Activated CD4-positive, CD25-positive, alpha-beta regulatory T cell treated with anti-CD3 and anti-CD28 coated beads, Interleukin-2, amount 50 U/mL, for 16 hours (primary cell): ENCODE results near the gene MED13L.
"Not testable (repeated sequence)": the region's sequence is repeated elsewhere in the genome, so short reads cannot be mapped to it uniquely, and the experiment has no call there.

Experiments
- DNase-seq: peaks from one replicate; pipeline ENCODE4 v3.0.0-alpha.2; 2020; ENCODE audit warnings: low read depth, low spot score

The MED13L gene

GRCh38 chr12:116018282-116018681 lies 259.2 kb downstream of the MED13L start:
- no peak for DNase-seq

- no peak for DNase-seq
Measured at GRCh38 chr12:116015525-116015924, 262.0 kb downstream of the MED13L start.

GRCh38 chr12:116012757-116013156 lies 264.7 kb downstream of the MED13L start:
- no peak for DNase-seq

GRCh38 chr12:116011217-116011616 lies 266.3 kb downstream of the MED13L start:
- DNase-seq: no peak

GRCh38 chr12:116010467-116010866 lies 267.0 kb downstream of the MED13L start:
- no peak for DNase-seq

- no peak for DNase-seq
Measured at GRCh38 chr12:116009805-116010204, 267.7 kb downstream of the MED13L start.

- no peak for DNase-seq
Measured at GRCh38 chr12:116006141-116006540, 271.4 kb downstream of the MED13L start.

GRCh38 chr12:116002890-116003536 lies 274.5 kb downstream of the MED13L start:
- no peak for DNase-seq

- DNase-seq: no peak
Measured at GRCh38 chr12:116000252-116000651, 277.2 kb downstream of the MED13L start.

- no peak for DNase-seq
Measured at GRCh38 chr12:115999582-115999981, 277.9 kb downstream of the MED13L start.

GRCh38 chr12:115998794-115999478 lies 278.6 kb downstream of the MED13L start:
- DNase-seq: no peak

GRCh38 chr12:115998119-115998633 lies 279.3 kb downstream of the MED13L start:
- no peak for DNase-seq

- no peak for DNase-seq
Measured at GRCh38 chr12:115993737-115994136, 283.8 kb downstream of the MED13L start.

- DNase-seq: no peak
Measured at GRCh38 chr12:115990241-115990640, 287.3 kb downstream of the MED13L start.

GRCh38 chr12:115988625-115989563 lies 288.6 kb downstream of the MED13L start:
- no peak for DNase-seq

GRCh38 chr12:115988212-115988611 lies 289.3 kb downstream of the MED13L start:
- no peak for DNase-seq

GRCh38 chr12:115984616-115985015 lies 292.9 kb downstream of the MED13L start:
- no peak for DNase-seq

GRCh38 chr12:115983226-115983798 lies 294.2 kb downstream of the MED13L start:
- DNase-seq: no peak

- no peak for DNase-seq
Measured at GRCh38 chr12:115980339-115980738, 297.2 kb downstream of the MED13L start.

GRCh38 chr12:115979851-115980250 lies 297.6 kb downstream of the MED13L start:
- DNase-seq: no peak

- DNase-seq: no peak
Measured at GRCh38 chr12:115979351-115979750, 298.1 kb downstream of the MED13L start.

GRCh38 chr12:115976829-115977228 lies 300.7 kb downstream of the MED13L start:
- DNase-seq: not testable (repeated sequence)
